Activated naive CD4-positive, alpha-beta T cell treated with anti-CD3 and anti-CD28 coated beads for 36 hours (primary cell): ENCODE data around the gene ADH7. TPM values are rescaled to one million over a fixed set of nuclear protein-coding genes. Genes with fewer than 3 reads are reported as not detected.

ENCODE experiments used
- CTCF ChIA-PET: fragments of 350-600 bp; sonication (Branson Sonifier 250); formaldehyde crosslinking; loops from one replicate; lab custom pipeline; 2021; ENCODE audit warnings: antibody characterized with exemption; lab: Charles Lee
- DNase-seq: peaks from one replicate; pipeline ENCODE4 v3.0.0-alpha.2; 2020
- H3K27ac Mint-ChIP-seq: one replicate; pipeline ENCODE4 v1.8.0; 2021; ENCODE audit warnings: mild to moderate bottlenecking, mixed read lengths
- H3K27me3 Mint-ChIP-seq: one replicate; pipeline ENCODE4 v1.8.0; 2021; ENCODE audit warnings: low read depth, mixed read lengths
- H3K36me3 Mint-ChIP-seq: one replicate; pipeline ENCODE4 v1.8.0; 2021; ENCODE audit warnings: low read depth, mixed read lengths
- H3K4me1 Mint-ChIP-seq: one replicate; pipeline ENCODE4 v1.8.0; 2021; ENCODE audit warnings: low read depth, mixed read lengths
- H3K4me3 Mint-ChIP-seq: one replicate; pipeline ENCODE4 v1.8.0; 2021; ENCODE audit warnings: mild to moderate bottlenecking, moderate library complexity, mixed read lengths
- H3K9me3 Mint-ChIP-seq: one replicate; pipeline ENCODE4 v1.8.0; 2021; ENCODE audit warnings: mixed read lengths
- intact Hi-C: fragments of 100-400 bp; cut with micrococcal nuclease; formaldehyde crosslinking; loops from one replicate; pipeline ENCODE4 v1.15.1; 2023
- total RNA-seq, 2 experiments: library from RNA; stranded (reverse); gene quantifications; one replicate each; pipeline ENCODE4 v1.2.3, GENCODE V29; 2021

Gene ADH7
- not detected for total RNA-seq

DNA sequence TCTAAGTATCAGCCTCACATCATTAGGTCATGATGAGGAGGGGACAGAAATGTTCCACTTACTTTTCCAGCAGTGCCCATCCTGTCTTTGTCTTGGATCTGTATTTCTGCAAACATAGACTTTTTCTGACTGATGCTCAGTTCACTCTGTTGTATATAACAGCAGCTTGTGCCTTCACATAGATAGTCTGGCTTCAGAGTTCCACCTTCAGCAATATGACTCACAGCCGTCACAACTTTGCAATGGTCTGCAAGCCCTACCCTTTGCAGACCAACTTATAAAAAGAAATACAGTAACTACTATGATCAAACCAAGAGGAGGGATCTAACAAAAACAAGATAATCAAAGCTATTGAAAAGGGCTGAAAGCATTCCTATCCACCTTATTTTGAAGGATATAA lies at the start of gene ADH7:
TSS of gene ADH7 (minus strand) at position 189 of the 400 bp plus-strand sequence. CDS start at position 80, 109 bp downstream.
- DNase-seq, result no peak
- Mint-ChIP-seq H3K9me3 (no peaks in the 10 kb centered on the region), H3K36me3 (no peaks in the 10 kb centered on the region), H3K27me3 (peaks cover 3% of the 10 kb centered on the region), H3K27ac (no peak within 1 kb of the TSS), H3K4me3 (no peak within 1 kb of the TSS), H3K4me1 (no peaks in the 10 kb centered on the region)
- CTCF ChIA-PET, result no interaction called here
- intact Hi-C loops, result no loop called here

DNA sequence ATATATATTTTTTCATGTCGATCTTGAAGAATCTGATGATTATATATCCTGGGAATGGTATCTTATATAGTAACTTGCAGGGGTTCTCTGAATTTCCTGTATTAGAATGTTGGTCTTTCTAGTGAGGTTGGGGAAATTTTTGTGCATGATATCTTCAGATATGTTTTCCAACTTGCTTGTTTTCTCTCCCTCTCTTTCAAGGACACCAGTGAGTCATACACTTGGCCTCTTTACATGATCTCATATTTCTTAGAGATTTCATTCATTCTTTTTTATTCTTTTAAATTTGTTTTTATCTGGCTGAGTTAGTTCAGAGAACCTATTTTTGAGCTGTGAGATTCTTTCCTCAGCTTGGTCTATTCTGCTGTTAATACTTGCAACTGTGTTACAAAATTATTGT lies 48.5 kb upstream of the ADH7 start:
- no peak overlapping the region for H3K27ac Mint-ChIP-seq
- no peak for DNase-seq
- intact Hi-C loops, result no loop called here
- H3K4me1 Mint-ChIP-seq, result no peaks in the 10 kb centered on the region
- CTCF ChIA-PET, result interaction anchor here (0.6 kb wide), 1 partner anchor 79 kb away, joined by 3 read pairs; no protein-coding TSS in a partner anchor
- peaks cover 1% of the 10 kb centered on the region for H3K36me3 Mint-ChIP-seq
- no peaks in the 10 kb centered on the region for H3K27me3 Mint-ChIP-seq
- H3K9me3 Mint-ChIP-seq, result peaks cover 28% of the 10 kb centered on the region
- no peak overlapping the region for H3K4me3 Mint-ChIP-seq

GRCh38 chr4:99473131-99473530 lies 38.0 kb upstream of the ADH7 start:
- no peaks in the 10 kb centered on the region for H3K36me3 Mint-ChIP-seq
- CTCF ChIA-PET, result no interaction called here
- no peak for DNase-seq
- H3K27me3 Mint-ChIP-seq, result no peaks in the 10 kb centered on the region
- H3K4me3 Mint-ChIP-seq, result no peak overlapping the region
- intact Hi-C loops, result no loop called here
- no peaks in the 10 kb centered on the region for H3K9me3 Mint-ChIP-seq
- no peak overlapping the region for H3K27ac Mint-ChIP-seq
- no peaks in the 10 kb centered on the region for H3K4me1 Mint-ChIP-seq

DNA sequence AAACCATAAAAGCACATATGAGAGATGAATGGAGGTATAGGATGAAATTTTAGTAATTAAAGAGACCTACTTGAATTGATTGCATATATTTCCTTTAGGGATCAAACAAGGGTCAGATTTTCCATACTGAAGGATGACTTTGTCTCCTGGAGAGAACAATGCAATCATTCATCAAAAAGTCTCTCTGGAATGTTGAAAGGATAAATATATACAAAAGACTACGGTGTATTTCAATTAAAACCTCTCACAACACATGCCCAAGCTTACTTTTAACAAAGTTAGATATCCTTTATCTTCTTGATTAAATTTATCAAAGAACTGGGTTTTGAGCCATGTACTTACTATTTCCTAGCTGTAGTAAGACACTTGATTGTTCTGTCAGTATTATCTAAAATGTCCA lies 36.8 kb upstream of the ADH7 start:
- Mint-ChIP-seq H3K9me3 (no peaks in the 10 kb centered on the region), H3K27me3 (no peaks in the 10 kb centered on the region), H3K27ac (no peak overlapping the region), H3K4me1 (no peaks in the 10 kb centered on the region), H3K4me3 (no peak overlapping the region), H3K36me3 (no peaks in the 10 kb centered on the region)
- CTCF ChIA-PET, result interaction anchor here (1.6 kb wide), 1 partner anchor 9 kb away, joined by 7 read pairs; no protein-coding TSS in a partner anchor
- intact Hi-C loops, result loop anchor here (2.0 kb wide), 1 partner anchor 337 kb away; no protein-coding TSS in a partner anchor
- no peak for DNase-seq

DNA sequence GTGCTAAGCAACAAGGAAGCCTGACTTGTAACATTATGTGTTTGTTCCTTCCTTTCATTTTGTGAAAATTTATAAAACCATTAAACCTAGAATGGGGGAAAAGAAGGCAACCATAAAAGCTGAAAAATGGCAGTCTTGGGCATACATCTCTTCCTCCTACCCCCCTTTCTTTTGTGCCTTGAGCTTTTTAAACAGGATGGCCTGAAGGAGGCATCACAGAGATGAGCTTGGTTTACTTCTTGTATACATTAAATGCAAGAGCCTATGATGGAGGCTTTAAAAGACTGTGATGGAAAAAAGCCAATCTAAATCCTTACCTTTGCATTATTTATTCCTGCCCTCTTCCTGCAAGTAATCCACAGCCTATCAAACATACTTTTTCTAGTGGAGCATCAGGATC lies 36.2 kb upstream of the ADH7 start:
- H3K27me3 Mint-ChIP-seq, result no peaks in the 10 kb centered on the region
- DNase-seq, result no peak
- no peak overlapping the region for H3K27ac Mint-ChIP-seq
- intact Hi-C loops, result loop anchor here (2.0 kb wide), 1 partner anchor 337 kb away; no protein-coding TSS in a partner anchor
- no peaks in the 10 kb centered on the region for H3K4me1 Mint-ChIP-seq
- H3K4me3 Mint-ChIP-seq, result no peak overlapping the region
- CTCF ChIA-PET, result interaction anchor here (1.6 kb wide), 1 partner anchor 8 kb away, joined by 7 read pairs; no protein-coding TSS in a partner anchor
- H3K36me3 Mint-ChIP-seq, result no peaks in the 10 kb centered on the region
- no peaks in the 10 kb centered on the region for H3K9me3 Mint-ChIP-seq

DNA sequence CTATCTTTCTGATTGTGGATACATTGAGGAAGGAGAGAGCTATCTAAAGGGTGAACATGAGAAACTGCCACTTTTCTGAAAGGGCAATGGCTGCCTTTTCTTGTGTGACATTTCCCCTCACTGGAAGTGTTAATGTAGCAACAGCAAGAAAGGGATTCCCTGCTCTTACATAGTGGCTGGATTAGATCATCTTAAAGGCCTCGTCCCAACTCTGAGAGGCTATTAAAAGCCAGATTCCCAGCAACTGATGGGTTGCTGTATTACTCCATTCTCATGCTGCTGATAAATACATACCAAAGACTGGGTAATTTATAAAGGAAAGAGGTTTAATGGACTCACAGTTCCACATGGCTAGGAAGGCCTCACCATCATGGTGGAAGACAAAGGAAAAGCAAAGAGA lies 33.7 kb upstream of the ADH7 start:
- Mint-ChIP-seq H3K36me3 (no peaks in the 10 kb centered on the region), H3K9me3 (no peaks in the 10 kb centered on the region), H3K27ac (no peak overlapping the region), H3K4me1 (no peaks in the 10 kb centered on the region), H3K4me3 (no peak overlapping the region), H3K27me3 (peaks cover 2% of the 10 kb centered on the region)
- CTCF ChIA-PET, result interaction anchor here (0.6 kb wide), 1 partner anchor 558 kb away, joined by 3 read pairs; no protein-coding TSS in a partner anchor
- no peak for DNase-seq
- intact Hi-C loops, result loop anchor here (10.0 kb wide), 1 partner anchor 1004 kb away; no protein-coding TSS in a partner anchor

- Mint-ChIP-seq H3K27ac (no peak overlapping the region), H3K4me3 (no peak overlapping the region), H3K4me1 (no peaks in the 10 kb centered on the region), H3K27me3 (peaks cover 2% of the 10 kb centered on the region), H3K36me3 (no peaks in the 10 kb centered on the region), H3K9me3 (no peaks in the 10 kb centered on the region)
- DNase-seq, result no peak
- intact Hi-C loops, result loop anchor here (10.0 kb wide), 1 partner anchor 1003 kb away; no protein-coding TSS in a partner anchor
- CTCF ChIA-PET, result no interaction called here
Observed at GRCh38 chr4:99467887-99468286, 32.7 kb upstream of the ADH7 start.

- DNase-seq, result no peak
- H3K27me3 Mint-ChIP-seq, result peaks cover 6% of the 10 kb centered on the region
Observed at GRCh38 chr4:99463566-99463965, 28.4 kb upstream of the ADH7 start.

GRCh38 chr4:99462875-99463464 lies 27.8 kb upstream of the ADH7 start:
- peak; percentile 70 for DNase-seq
- no peak overlapping the region for H3K27ac Mint-ChIP-seq
- CTCF ChIA-PET, result interaction anchor here (0.6 to 2.1 kb wide), 21 partner anchors 9 to 721 kb away, joined by 3 to 10 read pairs (median 4); no protein-coding TSS in a partner anchor
- no peaks in the 10 kb centered on the region for H3K36me3 Mint-ChIP-seq
- H3K4me3 Mint-ChIP-seq, result no peak overlapping the region
- H3K9me3 Mint-ChIP-seq, result no peaks in the 10 kb centered on the region
- H3K4me1 Mint-ChIP-seq, result no peaks in the 10 kb centered on the region
- peaks cover 6% of the 10 kb centered on the region for H3K27me3 Mint-ChIP-seq
- intact Hi-C loops, result loop anchor here (1.0 to 10.0 kb wide), 6 partner anchors 58 to 1311 kb away; partner anchors contain the start of gene METAP1

More at GRCh38 chr4:99463566-99463965, 28.4 kb upstream of the ADH7 start:
- CTCF ChIA-PET, result interaction anchor here (0.6 to 2.0 kb wide), 20 partner anchors 8 to 1100 kb away, joined by 3 to 10 read pairs (median 4); no protein-coding TSS in a partner anchor
- no peaks in the 10 kb centered on the region for H3K9me3 Mint-ChIP-seq
- H3K27ac Mint-ChIP-seq, result no peak overlapping the region
- no peak overlapping the region for H3K4me3 Mint-ChIP-seq
- no peaks in the 10 kb centered on the region for H3K36me3 Mint-ChIP-seq
- intact Hi-C loops, result loop anchor here (1.0 to 10.0 kb wide), 6 partner anchors 58 to 1311 kb away; partner anchors contain the start of gene METAP1
- H3K4me1 Mint-ChIP-seq, result no peaks in the 10 kb centered on the region

DNA sequence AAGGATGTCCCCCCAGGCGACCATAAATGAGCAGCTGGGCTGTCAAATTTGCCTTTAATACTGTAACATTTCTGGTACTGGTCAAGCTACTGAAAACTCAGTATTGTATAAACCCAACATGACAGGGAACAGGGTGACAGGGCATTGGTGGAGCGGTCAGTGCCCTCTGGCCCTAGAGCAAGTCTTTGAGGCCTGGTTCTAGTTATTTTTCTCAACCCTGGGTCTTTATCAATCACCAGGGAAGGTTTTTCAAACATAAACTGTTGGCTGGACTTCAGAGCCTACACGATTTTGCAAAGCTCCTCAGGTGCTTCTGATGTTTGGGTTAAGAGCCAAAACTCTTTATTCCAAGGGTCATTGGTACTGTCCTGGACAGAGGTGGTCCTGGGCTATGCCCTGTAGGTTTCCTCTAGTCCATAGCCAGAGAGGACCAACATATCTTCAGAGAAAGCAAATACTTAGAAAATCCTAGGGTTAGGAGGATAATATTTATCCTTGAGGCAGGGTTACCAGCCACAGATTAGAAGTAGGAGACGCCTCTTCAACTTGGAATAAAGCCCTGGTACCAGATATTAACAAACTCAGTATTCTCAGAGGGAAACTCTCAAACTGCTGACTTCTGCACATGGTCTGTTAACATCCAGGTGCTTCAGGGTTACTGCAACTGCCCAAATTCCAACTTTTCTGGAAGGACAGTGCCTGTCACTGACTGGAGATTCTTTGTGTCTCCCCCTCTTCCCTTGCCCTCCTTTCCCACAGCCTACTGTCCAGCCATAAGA lies 26.7 kb upstream of the ADH7 start:
- Mint-ChIP-seq H3K27ac (no peak overlapping the region), H3K36me3 (no peaks in the 10 kb centered on the region), H3K27me3 (peaks cover 6% of the 10 kb centered on the region), H3K9me3 (no peaks in the 10 kb centered on the region), H3K4me1 (no peaks in the 10 kb centered on the region), H3K4me3 (no peak overlapping the region)
- DNase-seq, result no peak
- intact Hi-C loops, result loop anchor here (2.0 to 10.0 kb wide), 3 partner anchors 405 to 1310 kb away; no protein-coding TSS in a partner anchor
- CTCF ChIA-PET, result interaction anchor here (0.6 to 2.1 kb wide), 12 partner anchors 10 to 713 kb away, joined by 3 to 9 read pairs (median 4); no protein-coding TSS in a partner anchor

DNA sequence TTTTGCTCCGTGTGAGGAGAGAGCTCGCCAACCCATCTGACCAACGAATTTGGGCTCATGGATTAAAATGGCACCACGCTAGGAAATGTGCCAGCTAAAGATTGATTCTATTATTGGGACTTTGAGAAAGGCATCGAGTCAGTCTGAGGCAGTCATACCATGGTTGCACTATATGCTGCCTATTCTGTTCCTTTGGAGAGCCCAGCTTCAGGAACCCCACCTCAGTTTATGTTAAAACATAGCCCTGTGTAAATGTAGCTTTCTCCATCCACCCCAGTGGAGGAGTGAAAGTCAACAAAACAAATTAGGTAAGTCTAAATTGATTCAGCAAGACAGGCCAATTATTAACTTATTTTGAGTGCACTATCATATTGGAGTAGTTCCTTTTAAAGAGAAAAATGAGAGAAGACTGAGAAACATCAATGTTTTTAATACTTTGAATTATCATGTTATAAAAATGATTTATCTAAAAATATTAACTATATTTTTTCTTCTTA lies 24.5 kb upstream of the ADH7 start:
- Mint-ChIP-seq H3K36me3 (no peaks in the 10 kb centered on the region), H3K27me3 (peaks cover 4% of the 10 kb centered on the region), H3K9me3 (no peaks in the 10 kb centered on the region), H3K27ac (no peak overlapping the region), H3K4me3 (no peak overlapping the region), H3K4me1 (no peaks in the 10 kb centered on the region)
- CTCF ChIA-PET, result no interaction called here
- intact Hi-C loops, result loop anchor here (5.0 to 10.0 kb wide), 2 partner anchors 995 to 1307 kb away; no protein-coding TSS in a partner anchor
- DNase-seq, result no peak

GRCh38 chr4:99458911-99459447 lies 23.8 kb upstream of the ADH7 start:
- CTCF ChIA-PET, result no interaction called here
- intact Hi-C loops, result no loop called here
- no peak overlapping the region for H3K4me3 Mint-ChIP-seq
- H3K27me3 Mint-ChIP-seq, result peaks cover 4% of the 10 kb centered on the region
- no peaks in the 10 kb centered on the region for H3K36me3 Mint-ChIP-seq
- H3K4me1 Mint-ChIP-seq, result no peaks in the 10 kb centered on the region
- no peaks in the 10 kb centered on the region for H3K9me3 Mint-ChIP-seq
- no peak for DNase-seq
- no peak overlapping the region for H3K27ac Mint-ChIP-seq
